H9 (cell line): ENCODE results near the gene CEP43. TPM values are rescaled to one million over a fixed set of nuclear protein-coding genes. Genes with fewer than 3 reads are reported as not detected.

Experiments
- DNase-seq: peaks from one replicate; pipeline ENCODE4 v3.0.0-alpha.2; 2017
- H2AFZ ChIP-seq: one replicate; pipeline ENCODE4 v1.6.1; 2013; ENCODE audit warnings: mild to moderate bottlenecking, low read length, control low read depth, moderate library complexity
- H2AK5ac ChIP-seq: 2 replicates; pipeline ENCODE4 v1.6.1; 2013; ENCODE audit warnings: low read length, control low read depth, mixed read lengths; ENCODE audit not compliant: insufficient read length
- H2BK120ac ChIP-seq: one replicate; pipeline ENCODE4 v1.6.1; 2013; ENCODE audit warnings: low read depth, mild to moderate bottlenecking, low read length, control low read depth, inconsistent platforms; ENCODE audit not compliant: poor library complexity, severe bottlenecking
- H2BK12ac ChIP-seq: 2 replicates; pipeline ENCODE4 v1.6.1; 2013; ENCODE audit warnings: low read length, control low read depth, mixed read lengths, low read depth; ENCODE audit not compliant: insufficient read length
- H2BK15ac ChIP-seq: 2 replicates; pipeline ENCODE4 v1.6.1; 2013; ENCODE audit warnings: low read depth, low read length, control low read depth
- H2BK20ac ChIP-seq: one replicate; pipeline ENCODE4 v1.6.1; 2013; ENCODE audit warnings: low read depth, mild to moderate bottlenecking, low read length, control low read depth, inconsistent platforms; ENCODE audit not compliant: poor library complexity, severe bottlenecking
- H2BK5ac ChIP-seq: 2 replicates; pipeline ENCODE4 v1.6.1; 2013; ENCODE audit warnings: low read length, control low read depth, mixed read lengths; ENCODE audit not compliant: insufficient read length
- H3K14ac ChIP-seq: 2 replicates; pipeline ENCODE4 v1.6.1; 2013; ENCODE audit warnings: low read length, control low read depth; ENCODE audit not compliant: insufficient read depth
- H3K18ac ChIP-seq: 2 replicates; pipeline ENCODE4 v1.6.1; 2013; ENCODE audit warnings: low read depth, mild to moderate bottlenecking, mixed read lengths, low read length, control low read depth; ENCODE audit not compliant: insufficient read length
- H3K23ac ChIP-seq: 2 replicates; pipeline ENCODE4 v1.6.1; 2013; ENCODE audit warnings: low read length, control low read depth, mixed read lengths, low read depth; ENCODE audit not compliant: insufficient read length
- H3K23me2 ChIP-seq: 2 replicates; pipeline ENCODE4 v1.6.1; 2013; ENCODE audit warnings: low read depth, mild to moderate bottlenecking, mixed read lengths, low read length, control low read depth; ENCODE audit not compliant: insufficient read length, poor library complexity, severe bottlenecking
- H3K27ac ChIP-seq: 2 replicates; pipeline ENCODE4 v1.5.1; 2013; ENCODE audit warnings: low read length, control low read depth, mixed read lengths, low read depth; ENCODE audit not compliant: insufficient read length
- H3K27me3 ChIP-seq: 2 replicates; pipeline ENCODE4 v1.6.1; 2013; ENCODE audit warnings: low read length, control low read depth, inconsistent platforms; ENCODE audit not compliant: insufficient read depth
- H3K4ac ChIP-seq: 2 replicates; pipeline ENCODE4 v1.6.1; 2013; ENCODE audit warnings: low read depth, mild to moderate bottlenecking, control low read depth, inconsistent platforms, low read length, moderate library complexity
- H3K4me1 ChIP-seq: 2 replicates; pipeline ENCODE4 v1.6.1; 2013; ENCODE audit warnings: low read length, control low read depth, inconsistent platforms; ENCODE audit not compliant: insufficient read depth
- H3K4me2 ChIP-seq: 2 replicates; pipeline ENCODE4 v1.6.1; 2013; ENCODE audit warnings: low read length, control low read depth, mixed read lengths; ENCODE audit not compliant: insufficient read length, insufficient read depth
- H3K56ac ChIP-seq: 2 replicates; pipeline ENCODE4 v1.6.1; 2013; ENCODE audit warnings: low read depth, mild to moderate bottlenecking, mixed read lengths, low read length, control low read depth; ENCODE audit not compliant: insufficient read length
- H3K79me1 ChIP-seq: 2 replicates; pipeline ENCODE4 v1.6.1; 2013; ENCODE audit warnings: low read depth, mild to moderate bottlenecking, moderate library complexity, low read length, control low read depth, inconsistent platforms; ENCODE audit not compliant: insufficient read depth, poor library complexity, severe bottlenecking
- H3K79me2 ChIP-seq: 2 replicates; pipeline ENCODE4 v1.6.1; 2013; ENCODE audit warnings: low read length, control low read depth, inconsistent platforms; ENCODE audit not compliant: insufficient read depth
- H3K9ac ChIP-seq: 2 replicates; pipeline ENCODE4 v1.6.1; 2013; ENCODE audit warnings: low read length, control low read depth, mixed read lengths; ENCODE audit not compliant: insufficient read length; ENCODE audit errors: extremely low read depth
- H3K9me3 ChIP-seq: one replicate; pipeline ENCODE4 v1.6.1; 2013; ENCODE audit warnings: low read depth, low read length, inconsistent platforms; ENCODE audit not compliant: control insufficient read depth
- H3T11ph ChIP-seq: one replicate; pipeline ENCODE4 v1.6.1; 2013; ENCODE audit warnings: mild to moderate bottlenecking, low read length, control low read depth, inconsistent platforms
- H4K20me1 ChIP-seq: one replicate; pipeline ENCODE4 v1.6.1; 2013; ENCODE audit not compliant: control insufficient read depth, insufficient read length, insufficient read depth
- H4K5ac ChIP-seq: 2 replicates; pipeline ENCODE4 v1.6.1; 2013; ENCODE audit warnings: low read depth, mild to moderate bottlenecking, mixed read lengths, low read length, control low read depth; ENCODE audit not compliant: insufficient read length
- H4K8ac ChIP-seq: replicated peaks from 2 replicates; pipeline ENCODE4 v1.6.1; 2013; ENCODE audit warnings: low read length, control low read depth, mixed read lengths, low read depth; ENCODE audit not compliant: insufficient read length
- H4K91ac ChIP-seq: 2 replicates; pipeline ENCODE4 v1.6.1; 2013; ENCODE audit warnings: low read depth, mild to moderate bottlenecking, moderate library complexity, mixed read lengths, low read length, control low read depth; ENCODE audit not compliant: insufficient read length
- H3K27ac Mint-ChIP-seq, 3 experiments: 2 replicates in 2 of 3; 3 replicates in 1 of 3; pipeline ENCODE4 v1.8.0; 2020 to 2021; ENCODE audit warnings: mixed read lengths in 3 of 3, mild to moderate bottlenecking in 1 of 3, moderate library complexity in 1 of 3
- H3K27me3 Mint-ChIP-seq: 2 replicates; pipeline ENCODE4 v1.8.0; 2021; ENCODE audit warnings: low read depth, mild to moderate bottlenecking, moderate library complexity, mixed read lengths
- H3K36me3 Mint-ChIP-seq, 3 experiments: 2 replicates in 2 of 3; 3 replicates in 1 of 3; pipeline ENCODE4 v1.8.0; 2020 to 2021; ENCODE audit warnings: low read depth in 3 of 3, mixed read lengths in 3 of 3; ENCODE audit not compliant: insufficient read depth in 1 of 3
- H3K4me1 Mint-ChIP-seq, 2 experiments: 2 replicates each; pipeline ENCODE4 v1.8.0; 2020; ENCODE audit warnings: mixed read lengths in 2 of 2
- H3K4me3 Mint-ChIP-seq, 2 experiments: 2 replicates in 1 of 2; 3 replicates in 1 of 2; pipeline ENCODE4 v1.8.0; 2020 to 2021; ENCODE audit warnings: mild to moderate bottlenecking in 2 of 2, mixed read lengths in 2 of 2, moderate library complexity in 1 of 2
- H3K9me3 Mint-ChIP-seq, 2 experiments: 2 replicates in 1 of 2; 3 replicates in 1 of 2; pipeline ENCODE4 v1.8.0; 2020; ENCODE audit warnings: mild to moderate bottlenecking in 2 of 2, mixed read lengths in 2 of 2, moderate library complexity in 1 of 2
- WGBS: extraction: QIAGEN DNeasy Blood & Tissue Kit; methylation state at CpG from one replicate; pipeline ENCODE4 v1.1.7; 2013; ENCODE audit warnings: missing lambda C conversion rate, low lambda C conversion rate, mixed read lengths; ENCODE audit not compliant: insufficient read length; ENCODE audit errors: extremely low coverage; 5-methylcytosine and 5-hydroxymethylcytosine counted together
- total RNA-seq: library from RNA; stranded (reverse); gene quantifications from 2 replicates; pipeline ENCODE4 v1.2.1, GENCODE V29; 2021
- TF ChIP-seq, protein P1 (sequence below): fragments of 200-600 bp; sonication (generic); conservative IDR thresholded peaks from 3 replicates; pipeline ENCODE4 v1.8.0; 2021; ENCODE audit warnings: antibody characterized with exemption, mild to moderate bottlenecking

The CEP43 gene
- total RNA-seq, 1 experiment from 2014 or later, result 33.6 TPM

DNA sequence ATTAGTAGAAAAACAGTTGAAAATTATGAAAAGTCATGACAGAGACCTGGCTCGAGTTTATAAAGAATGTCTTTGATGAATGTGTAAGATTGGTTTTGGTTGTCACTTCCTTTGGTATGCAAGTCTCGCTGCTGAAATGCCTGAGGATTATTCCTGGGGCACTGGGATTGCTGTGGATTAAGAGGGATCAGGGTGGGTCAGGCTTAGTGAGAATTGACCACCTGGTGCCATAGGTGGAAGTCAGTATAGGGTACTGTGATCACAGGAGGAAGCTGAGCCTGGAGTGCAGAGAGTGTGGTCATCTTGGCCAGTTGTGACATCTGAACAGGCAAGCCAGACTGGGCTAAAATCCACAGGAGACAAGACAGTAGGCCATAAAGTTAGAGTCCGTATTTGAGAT lies 34.9 kb downstream of the CEP43 start:
- no CpG with 5 or more reads among the region's 3 CpGs for WGBS
- no peak overlapping the region for H2AK5ac ChIP-seq
- H2BK20ac ChIP-seq, result no peak overlapping the region
- H3K27ac Mint-ChIP-seq, result no peak overlapping the region
- no peak overlapping the region for H2BK15ac ChIP-seq
- no peak overlapping the region for H3T11ph ChIP-seq
- H3K79me1 ChIP-seq, result no peaks in the 10 kb centered on the region
- no peaks in the 10 kb centered on the region for H3K27me3 ChIP-seq
- no peak overlapping the region for H3K4ac ChIP-seq
- no peaks in the 10 kb centered on the region for H3K4me1 ChIP-seq
- H3K4me1 Mint-ChIP-seq, result no peaks in the 10 kb centered on the region
- no peak overlapping the region for H4K8ac ChIP-seq
- no peak overlapping the region for H3K23ac ChIP-seq
- H3K14ac ChIP-seq, result no peak overlapping the region
- H3K27me3 Mint-ChIP-seq, result no peaks in the 10 kb centered on the region
- no peaks in the 10 kb centered on the region for H3K9me3 Mint-ChIP-seq
- H3K23me2 ChIP-seq, result no peaks in the 10 kb centered on the region
- H2BK5ac ChIP-seq, result no peak overlapping the region
- TF ChIP-seq, protein P1, sequence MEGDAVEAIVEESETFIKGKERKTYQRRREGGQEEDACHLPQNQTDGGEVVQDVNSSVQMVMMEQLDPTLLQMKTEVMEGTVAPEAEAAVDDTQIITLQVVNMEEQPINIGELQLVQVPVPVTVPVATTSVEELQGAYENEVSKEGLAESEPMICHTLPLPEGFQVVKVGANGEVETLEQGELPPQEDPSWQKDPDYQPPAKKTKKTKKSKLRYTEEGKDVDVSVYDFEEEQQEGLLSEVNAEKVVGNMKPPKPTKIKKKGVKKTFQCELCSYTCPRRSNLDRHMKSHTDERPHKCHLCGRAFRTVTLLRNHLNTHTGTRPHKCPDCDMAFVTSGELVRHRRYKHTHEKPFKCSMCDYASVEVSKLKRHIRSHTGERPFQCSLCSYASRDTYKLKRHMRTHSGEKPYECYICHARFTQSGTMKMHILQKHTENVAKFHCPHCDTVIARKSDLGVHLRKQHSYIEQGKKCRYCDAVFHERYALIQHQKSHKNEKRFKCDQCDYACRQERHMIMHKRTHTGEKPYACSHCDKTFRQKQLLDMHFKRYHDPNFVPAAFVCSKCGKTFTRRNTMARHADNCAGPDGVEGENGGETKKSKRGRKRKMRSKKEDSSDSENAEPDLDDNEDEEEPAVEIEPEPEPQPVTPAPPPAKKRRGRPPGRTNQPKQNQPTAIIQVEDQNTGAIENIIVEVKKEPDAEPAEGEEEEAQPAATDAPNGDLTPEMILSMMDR, result no peak
- no peaks in the 10 kb centered on the region for H3K9me3 ChIP-seq
- no peak overlapping the region for H3K56ac ChIP-seq
- H3K9ac ChIP-seq, result no peak overlapping the region
- no peak overlapping the region for H2AFZ ChIP-seq
- H2BK120ac ChIP-seq, result no peak overlapping the region
- no peak overlapping the region for H3K4me3 Mint-ChIP-seq
- no peak overlapping the region for H4K5ac ChIP-seq
- no peaks in the 10 kb centered on the region for H4K20me1 ChIP-seq
- DNase-seq, result no peak
- H2BK12ac ChIP-seq, result no peak overlapping the region
- no peaks in the 10 kb centered on the region for H3K79me2 ChIP-seq
- peaks cover 48 to 83% (median 76%) of the 10 kb centered on the region in 3 experiments; a peak in 6 of 7 replicates for H3K36me3 Mint-ChIP-seq
- no peak overlapping the region for H3K4me2 ChIP-seq
- no peak overlapping the region for H4K91ac ChIP-seq
- H3K27ac ChIP-seq, result no peak overlapping the region
- H3K18ac ChIP-seq, result no peak overlapping the region
